WTC11 (cell line): ENCODE data around the gene ABCD3.

Experiments used
- ESRRA ChIP-seq: sonication (generic); formaldehyde crosslinking; IDR thresholded peaks from 2 replicates; pipeline ENCODE4 v1.8.1; 2022; ENCODE audit warnings: mild to moderate bottlenecking, missing genetic modification reagents, borderline replicate concordance
- IRF2 ChIP-seq: sonication (generic); formaldehyde crosslinking; IDR thresholded peaks from 2 replicates; pipeline ENCODE4 v1.8.0; 2022; ENCODE audit warnings: low read depth, missing genetic modification reagents, borderline replicate concordance
- SP1 ChIP-seq: sonication (generic); formaldehyde crosslinking; conservative IDR thresholded peaks from 2 replicates; pipeline ENCODE4 v1.8.1; 2022; ENCODE audit warnings: missing genetic modification reagents
- TCF7 ChIP-seq: sonication (generic); formaldehyde crosslinking; IDR thresholded peaks from 2 replicates; pipeline ENCODE4 v1.8.0; 2022; ENCODE audit warnings: mild to moderate bottlenecking, low read depth, missing genetic modification reagents, moderate library complexity
- ZNF138 ChIP-seq: sonication (generic); formaldehyde crosslinking; conservative IDR thresholded peaks from 2 replicates; pipeline ENCODE4 v1.8.1; 2022; ENCODE audit warnings: mild to moderate bottlenecking, moderate library complexity, missing genetic modification reagents
- ZNF317 ChIP-seq: sonication (generic); formaldehyde crosslinking; IDR thresholded peaks from 2 replicates; pipeline ENCODE4 v1.8.1; 2023; ENCODE audit warnings: low read depth, mild to moderate bottlenecking, moderate library complexity, missing genetic modification reagents, borderline replicate concordance
- TF ChIP-seq, protein P1 (sequence below): sonication (generic); formaldehyde crosslinking; IDR thresholded peaks from 2 replicates; pipeline ENCODE4 v1.8.1; 2023; ENCODE audit warnings: mild to moderate bottlenecking, missing genetic modification reagents, moderate library complexity
- TF ChIP-seq, protein P2 (sequence below): fragments of 200-600 bp; IDR thresholded peaks from 2 replicates; pipeline ENCODE4 v1.8.0; 2022; ENCODE audit warnings: antibody characterized with exemption
- TF ChIP-seq, protein P3 (sequence below): sonication (generic); formaldehyde crosslinking; IDR thresholded peaks from 2 replicates; pipeline ENCODE4 v1.8.1; 2023; ENCODE audit warnings: mild to moderate bottlenecking, missing genetic modification reagents
- TF ChIP-seq, protein P4 (sequence below): sonication (generic); formaldehyde crosslinking; IDR thresholded peaks from 2 replicates; pipeline ENCODE4 v1.8.0; 2022; ENCODE audit warnings: mild to moderate bottlenecking, missing genetic modification reagents
- TF ChIP-seq, protein P5 (sequence below): sonication (generic); formaldehyde crosslinking; IDR thresholded peaks from 2 replicates; pipeline ENCODE4 v1.8.1; 2022; ENCODE audit warnings: low read depth, mild to moderate bottlenecking, moderate library complexity, missing genetic modification reagents, borderline replicate concordance

DNA sequence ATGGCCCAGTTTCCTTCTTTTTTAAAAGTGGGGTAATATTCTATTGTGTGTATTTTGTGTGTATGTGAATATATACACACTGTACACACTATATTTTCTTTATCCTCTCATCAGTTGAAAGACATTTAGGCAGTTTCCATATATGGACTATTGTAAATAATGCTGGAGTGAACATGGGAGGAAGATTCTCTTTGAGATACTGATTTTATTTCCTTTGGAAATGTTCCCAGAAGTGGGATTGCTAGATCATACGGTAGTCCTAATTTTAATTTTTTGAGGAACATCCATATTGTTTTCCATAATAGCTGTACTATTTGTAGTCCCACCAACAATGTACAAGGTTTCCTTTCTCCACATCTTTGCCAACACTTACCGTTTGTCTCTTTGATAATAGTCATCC lies 72.4 kb downstream of the ABCD3 start:
- TF ChIP-seq ZNF138 (CRISPR knock-in tag) (no peak), ESRRA (CRISPR knock-in tag) (no peak), ZNF317 (CRISPR knock-in tag) (no peak), TCF7 (CRISPR knock-in tag) (no peak), IRF2 (CRISPR knock-in tag) (no peak), SP1 (CRISPR knock-in tag) (no peak)
- TF ChIP-seq, protein P1, sequence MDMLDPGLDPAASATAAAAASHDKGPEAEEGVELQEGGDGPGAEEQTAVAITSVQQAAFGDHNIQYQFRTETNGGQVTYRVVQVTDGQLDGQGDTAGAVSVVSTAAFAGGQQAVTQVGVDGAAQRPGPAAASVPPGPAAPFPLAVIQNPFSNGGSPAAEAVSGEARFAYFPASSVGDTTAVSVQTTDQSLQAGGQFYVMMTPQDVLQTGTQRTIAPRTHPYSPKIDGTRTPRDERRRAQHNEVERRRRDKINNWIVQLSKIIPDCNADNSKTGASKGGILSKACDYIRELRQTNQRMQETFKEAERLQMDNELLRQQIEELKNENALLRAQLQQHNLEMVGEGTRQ: no peak
- TF ChIP-seq, protein P2, sequence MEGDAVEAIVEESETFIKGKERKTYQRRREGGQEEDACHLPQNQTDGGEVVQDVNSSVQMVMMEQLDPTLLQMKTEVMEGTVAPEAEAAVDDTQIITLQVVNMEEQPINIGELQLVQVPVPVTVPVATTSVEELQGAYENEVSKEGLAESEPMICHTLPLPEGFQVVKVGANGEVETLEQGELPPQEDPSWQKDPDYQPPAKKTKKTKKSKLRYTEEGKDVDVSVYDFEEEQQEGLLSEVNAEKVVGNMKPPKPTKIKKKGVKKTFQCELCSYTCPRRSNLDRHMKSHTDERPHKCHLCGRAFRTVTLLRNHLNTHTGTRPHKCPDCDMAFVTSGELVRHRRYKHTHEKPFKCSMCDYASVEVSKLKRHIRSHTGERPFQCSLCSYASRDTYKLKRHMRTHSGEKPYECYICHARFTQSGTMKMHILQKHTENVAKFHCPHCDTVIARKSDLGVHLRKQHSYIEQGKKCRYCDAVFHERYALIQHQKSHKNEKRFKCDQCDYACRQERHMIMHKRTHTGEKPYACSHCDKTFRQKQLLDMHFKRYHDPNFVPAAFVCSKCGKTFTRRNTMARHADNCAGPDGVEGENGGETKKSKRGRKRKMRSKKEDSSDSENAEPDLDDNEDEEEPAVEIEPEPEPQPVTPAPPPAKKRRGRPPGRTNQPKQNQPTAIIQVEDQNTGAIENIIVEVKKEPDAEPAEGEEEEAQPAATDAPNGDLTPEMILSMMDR: no peak
- TF ChIP-seq, protein P3, sequence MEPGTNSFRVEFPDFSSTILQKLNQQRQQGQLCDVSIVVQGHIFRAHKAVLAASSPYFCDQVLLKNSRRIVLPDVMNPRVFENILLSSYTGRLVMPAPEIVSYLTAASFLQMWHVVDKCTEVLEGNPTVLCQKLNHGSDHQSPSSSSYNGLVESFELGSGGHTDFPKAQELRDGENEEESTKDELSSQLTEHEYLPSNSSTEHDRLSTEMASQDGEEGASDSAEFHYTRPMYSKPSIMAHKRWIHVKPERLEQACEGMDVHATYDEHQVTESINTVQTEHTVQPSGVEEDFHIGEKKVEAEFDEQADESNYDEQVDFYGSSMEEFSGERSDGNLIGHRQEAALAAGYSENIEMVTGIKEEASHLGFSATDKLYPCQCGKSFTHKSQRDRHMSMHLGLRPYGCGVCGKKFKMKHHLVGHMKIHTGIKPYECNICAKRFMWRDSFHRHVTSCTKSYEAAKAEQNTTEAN (CRISPR knock-in tag): no peak
- TF ChIP-seq, protein P4, sequence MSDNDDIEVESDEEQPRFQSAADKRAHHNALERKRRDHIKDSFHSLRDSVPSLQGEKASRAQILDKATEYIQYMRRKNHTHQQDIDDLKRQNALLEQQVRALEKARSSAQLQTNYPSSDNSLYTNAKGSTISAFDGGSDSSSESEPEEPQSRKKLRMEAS (CRISPR knock-in tag): no peak
- TF ChIP-seq, protein P5, sequence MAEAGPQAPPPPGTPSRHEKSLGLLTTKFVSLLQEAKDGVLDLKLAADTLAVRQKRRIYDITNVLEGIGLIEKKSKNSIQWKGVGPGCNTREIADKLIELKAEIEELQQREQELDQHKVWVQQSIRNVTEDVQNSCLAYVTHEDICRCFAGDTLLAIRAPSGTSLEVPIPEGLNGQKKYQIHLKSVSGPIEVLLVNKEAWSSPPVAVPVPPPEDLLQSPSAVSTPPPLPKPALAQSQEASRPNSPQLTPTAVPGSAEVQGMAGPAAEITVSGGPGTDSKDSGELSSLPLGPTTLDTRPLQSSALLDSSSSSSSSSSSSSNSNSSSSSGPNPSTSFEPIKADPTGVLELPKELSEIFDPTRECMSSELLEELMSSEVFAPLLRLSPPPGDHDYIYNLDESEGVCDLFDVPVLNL (CRISPR knock-in tag): no peak
